Measurements from ENCODE around the gene AK4. TPM values are rescaled to one million over a fixed set of nuclear protein-coding genes. Genes with fewer than 3 reads are reported as not detected.
A peak's percentile ranks its signal among the peaks of the same experiment; 100 is the strongest.

The AK4 gene
- total RNA-seq, 2 experiments from 2014 or later, result 108 to 112 TPM

GRCh38 chr1:65209005-65209885 is 61.2 kb downstream of the AK4 start:
- CTCF ChIA-PET, result interaction anchor here (0.7 to 4.0 kb wide), 26 partner anchors 8 to 482 kb away, joined by 3 to 47 read pairs (median 4); no protein-coding TSS in a partner anchor
- peak; percentile 37 for DNase-seq
- H3K27me3 Mint-ChIP-seq (ENCODE audit: low read depth), result no peaks in the 10 kb centered on the region
- ATAC-seq, result peak; percentile 34
- H3K27ac Mint-ChIP-seq, result no peak overlapping the region
- H3K9me3 Mint-ChIP-seq (ENCODE audit: insufficient read depth), result no peaks in the 10 kb centered on the region
- POLR2A ChIA-PET, result no interaction called here
- no peak overlapping the region for H3K4me3 Mint-ChIP-seq
- peaks cover 28% of the 10 kb centered on the region for H3K4me1 Mint-ChIP-seq (ENCODE audit: low read depth)
- H3K36me3 Mint-ChIP-seq (ENCODE audit: low read depth), result peaks cover 18% of the 10 kb centered on the region

DNA sequence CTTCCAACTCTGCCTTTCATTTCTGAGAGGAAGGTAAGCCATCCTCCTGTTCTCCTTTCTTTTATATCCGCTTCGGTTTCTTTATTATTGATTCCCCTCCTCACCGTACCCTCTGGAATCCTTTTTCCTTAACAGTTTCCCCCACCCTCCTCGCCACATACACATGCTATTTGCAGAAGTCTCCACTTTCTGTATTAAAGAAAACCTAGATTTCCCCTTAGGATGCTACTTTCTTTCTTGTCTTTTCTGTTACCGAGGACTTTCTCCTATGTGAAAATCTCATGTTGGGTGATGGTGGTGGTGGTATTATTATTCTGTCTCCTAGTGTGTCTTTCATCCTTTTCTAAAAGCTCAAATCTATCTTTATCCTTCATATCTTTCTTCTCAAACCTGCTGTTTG is 62.3 kb downstream of the AK4 start:
- H3K27ac Mint-ChIP-seq, result peak overlapping the region; percentile 18
- no peaks in the 10 kb centered on the region for H3K9me3 Mint-ChIP-seq (ENCODE audit: insufficient read depth)
- no peak for DNase-seq
- ATAC-seq, result no peak
- POLR2A ChIA-PET, result no interaction called here
- H3K27me3 Mint-ChIP-seq (ENCODE audit: low read depth), result no peaks in the 10 kb centered on the region
- CTCF ChIA-PET, result interaction anchor here (1.3 to 2.6 kb wide), 5 partner anchors 9 to 477 kb away, joined by 3 to 10 read pairs (median 6); no protein-coding TSS in a partner anchor
- H3K4me1 Mint-ChIP-seq (ENCODE audit: low read depth), result peaks cover 33% of the 10 kb centered on the region
- H3K36me3 Mint-ChIP-seq (ENCODE audit: low read depth), result peaks cover 18% of the 10 kb centered on the region
- H3K4me3 Mint-ChIP-seq, result no peak overlapping the region

DNA sequence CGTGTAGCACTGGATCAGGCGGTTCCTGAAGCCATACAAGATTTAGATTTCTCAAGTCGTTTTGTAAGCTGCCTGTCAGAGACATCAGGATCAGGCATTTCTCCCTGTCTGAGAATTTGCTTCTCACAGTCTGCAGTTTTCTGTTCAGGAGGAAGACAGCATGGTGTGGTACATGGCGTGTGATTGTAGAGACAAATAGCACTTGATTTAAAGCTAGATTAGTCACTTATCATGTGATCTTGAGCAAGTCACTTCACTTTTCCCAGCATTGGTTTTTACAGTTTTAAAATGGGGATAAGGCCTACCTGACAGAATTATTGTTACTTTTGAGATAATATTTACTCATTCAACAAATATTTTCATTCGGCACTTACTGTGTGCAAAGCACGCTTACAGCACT is 63.3 kb downstream of the AK4 start:
- Mint-ChIP-seq H3K27ac (no peak overlapping the region), H3K27me3 (ENCODE audit: low read depth) (no peaks in the 10 kb centered on the region), H3K4me1 (ENCODE audit: low read depth) (peaks cover 37% of the 10 kb centered on the region), H3K9me3 (ENCODE audit: insufficient read depth) (no peaks in the 10 kb centered on the region), H3K4me3 (no peak overlapping the region), H3K36me3 (ENCODE audit: low read depth) (peaks cover 18% of the 10 kb centered on the region)
- CTCF ChIA-PET, result interaction anchor here (0.9 to 2.6 kb wide), 4 partner anchors 19 to 476 kb away, joined by 3 to 8 read pairs (median 4); no protein-coding TSS in a partner anchor
- no peak for DNase-seq
- POLR2A ChIA-PET, result no interaction called here
- no peak for ATAC-seq

DNA sequence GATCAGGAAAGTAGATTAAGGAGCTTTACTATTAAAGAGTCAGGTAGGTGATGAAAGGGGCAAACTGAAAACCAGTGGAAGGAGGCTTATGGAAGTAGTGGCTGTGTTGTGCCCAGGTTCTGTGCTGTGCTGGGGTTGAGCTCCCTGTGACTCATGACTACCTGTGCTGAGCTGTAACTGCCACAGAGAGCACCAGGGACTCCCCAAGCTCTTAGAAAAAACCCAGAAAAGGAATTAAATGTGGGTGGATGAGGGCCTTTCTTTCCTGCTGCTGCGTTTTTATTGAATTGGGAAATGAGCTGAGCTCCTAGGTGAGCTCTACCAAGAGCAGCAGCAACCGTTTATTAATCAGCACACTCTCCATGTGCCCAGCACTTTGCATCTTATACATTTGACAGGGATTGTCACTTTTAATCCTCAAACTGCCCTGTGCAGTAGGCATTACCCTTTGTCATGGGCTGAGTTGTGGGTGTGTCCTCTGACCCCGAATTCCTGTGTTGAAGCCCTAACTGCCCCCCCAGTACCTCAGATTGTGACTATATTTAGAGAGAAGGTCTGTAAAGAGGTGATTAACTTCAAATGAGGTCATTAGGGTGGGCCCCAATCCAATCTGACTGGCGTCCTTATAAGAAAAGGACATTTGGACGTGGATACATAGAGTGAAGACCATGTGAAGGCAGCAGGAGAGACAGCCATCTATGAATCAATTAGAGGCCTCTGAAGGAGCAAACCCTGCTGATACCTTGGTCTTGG is 65.4 kb downstream of the AK4 start:
- peaks cover 23% of the 10 kb centered on the region for H3K4me1 Mint-ChIP-seq (ENCODE audit: low read depth)
- H3K9me3 Mint-ChIP-seq (ENCODE audit: insufficient read depth), result no peaks in the 10 kb centered on the region
- ATAC-seq (no peak), DNase-seq (no peak)
- ChIA-PET CTCF (interaction anchor here (0.7 to 2.5 kb wide), 8 partner anchors 23 to 474 kb away, joined by 3 to 12 read pairs (median 6); no protein-coding TSS in a partner anchor), POLR2A (no interaction called here)
- peaks cover 10% of the 10 kb centered on the region for H3K36me3 Mint-ChIP-seq (ENCODE audit: low read depth)
- peak overlapping the region; percentile 14 for H3K27ac Mint-ChIP-seq
- H3K4me3 Mint-ChIP-seq, result no peak overlapping the region
- no peaks in the 10 kb centered on the region for H3K27me3 Mint-ChIP-seq (ENCODE audit: low read depth)

- no peaks in the 10 kb centered on the region for H3K27me3 Mint-ChIP-seq (ENCODE audit: low read depth)
- ChIA-PET POLR2A (no interaction called here), CTCF (interaction anchor here (2.0 to 3.6 kb wide), 4 partner anchors 17 to 473 kb away, joined by 6 to 15 read pairs (median 10); no protein-coding TSS in a partner anchor)
- H3K36me3 Mint-ChIP-seq (ENCODE audit: low read depth), result peaks cover 18% of the 10 kb centered on the region
- no peak for DNase-seq
- H3K9me3 Mint-ChIP-seq (ENCODE audit: insufficient read depth), result no peaks in the 10 kb centered on the region
- H3K4me3 Mint-ChIP-seq, result no peak overlapping the region
- H3K27ac Mint-ChIP-seq, result no peak overlapping the region
- no peak for ATAC-seq
- peaks cover 15% of the 10 kb centered on the region for H3K4me1 Mint-ChIP-seq (ENCODE audit: low read depth)
These were observed 66.5 kb downstream of the AK4 start for GRCh38 chr1:65214340-65215027.

- Mint-ChIP-seq H3K4me1 (ENCODE audit: low read depth) (peaks cover 12% of the 10 kb centered on the region), H3K4me3 (no peak overlapping the region), H3K27me3 (ENCODE audit: low read depth) (no peaks in the 10 kb centered on the region), H3K36me3 (ENCODE audit: low read depth) (peaks cover 24% of the 10 kb centered on the region), H3K9me3 (ENCODE audit: insufficient read depth) (no peaks in the 10 kb centered on the region), H3K27ac (no peak overlapping the region)
- ChIA-PET CTCF (interaction anchor here (1.2 to 3.6 kb wide), 2 partner anchors 9 to 471 kb away, joined by 6 to 15 read pairs; no protein-coding TSS in a partner anchor), POLR2A (interaction anchor here (0.5 kb wide), 1 partner anchor 19 kb away, joined by 3 read pairs; no protein-coding TSS in a partner anchor)
- ATAC-seq, result no peak
- DNase-seq, result no peak
These were observed 69.0 kb downstream of the AK4 start for GRCh38 chr1:65216989-65217388.

- ATAC-seq (no peak), DNase-seq (no peak)
- no peaks in the 10 kb centered on the region for H3K27me3 Mint-ChIP-seq (ENCODE audit: low read depth)
- peaks cover 38% of the 10 kb centered on the region for H3K36me3 Mint-ChIP-seq (ENCODE audit: low read depth)
- H3K27ac Mint-ChIP-seq, result no peak overlapping the region
- ChIA-PET POLR2A (no interaction called here), CTCF (interaction anchor here (1.4 kb wide), 1 partner anchor 13 kb away, joined by 5 read pairs; no protein-coding TSS in a partner anchor)
- no peaks in the 10 kb centered on the region for H3K9me3 Mint-ChIP-seq (ENCODE audit: insufficient read depth)
- H3K4me1 Mint-ChIP-seq (ENCODE audit: low read depth), result no peaks in the 10 kb centered on the region
- H3K4me3 Mint-ChIP-seq, result no peak overlapping the region
These were observed 73.8 kb downstream of the AK4 start for GRCh38 chr1:65221638-65222339.

DNA sequence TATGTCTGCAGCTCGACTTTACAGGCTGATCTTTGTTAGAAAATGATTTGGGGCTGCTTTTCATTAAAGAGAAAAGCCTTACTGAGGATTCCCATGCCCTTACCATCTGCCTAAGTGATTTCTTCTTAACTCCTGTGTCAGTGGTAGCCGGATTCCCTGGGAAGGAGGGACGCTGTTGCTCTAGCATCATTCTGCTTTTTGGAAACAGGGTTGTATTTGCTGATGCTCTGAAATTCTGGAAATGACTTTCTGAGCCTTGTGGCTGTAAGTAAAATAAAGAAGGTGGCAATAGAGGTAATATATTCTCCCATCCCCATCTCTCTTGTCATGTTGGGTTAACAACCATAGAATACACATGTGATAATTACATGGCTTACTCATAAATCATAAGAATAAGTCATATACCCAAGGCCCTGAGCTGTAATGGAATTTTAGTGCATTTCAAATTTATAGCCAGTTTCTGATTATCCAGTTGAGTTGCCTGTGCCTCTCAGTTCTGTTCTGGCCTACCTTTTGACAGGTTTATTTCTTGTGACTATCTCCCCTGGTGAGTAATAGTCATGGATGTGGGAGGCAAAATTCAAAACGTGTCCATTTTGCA is 74.4 kb downstream of the AK4 start:
- ChIA-PET POLR2A (no interaction called here), CTCF (no interaction called here)
- ATAC-seq, result no peak
- DNase-seq, result no peak
- Mint-ChIP-seq H3K36me3 (ENCODE audit: low read depth) (peaks cover 38% of the 10 kb centered on the region), H3K9me3 (ENCODE audit: insufficient read depth) (no peaks in the 10 kb centered on the region), H3K27ac (no peak overlapping the region), H3K27me3 (ENCODE audit: low read depth) (no peaks in the 10 kb centered on the region), H3K4me3 (no peak overlapping the region), H3K4me1 (ENCODE audit: low read depth) (no peaks in the 10 kb centered on the region)

- ChIA-PET POLR2A (no interaction called here), CTCF (interaction anchor here (1.1 to 1.3 kb wide), 2 partner anchors 11 to 463 kb away, joined by 3 to 5 read pairs; no protein-coding TSS in a partner anchor)
- DNase-seq (no peak), ATAC-seq (no peak)
- Mint-ChIP-seq H3K27ac (no peak overlapping the region), H3K4me1 (ENCODE audit: low read depth) (peaks cover 2% of the 10 kb centered on the region), H3K9me3 (ENCODE audit: insufficient read depth) (no peaks in the 10 kb centered on the region), H3K27me3 (ENCODE audit: low read depth) (no peaks in the 10 kb centered on the region), H3K36me3 (ENCODE audit: low read depth) (peaks cover 35% of the 10 kb centered on the region), H3K4me3 (no peak overlapping the region)
These were observed 76.7 kb downstream of the AK4 start for GRCh38 chr1:65224681-65225091.

DNA sequence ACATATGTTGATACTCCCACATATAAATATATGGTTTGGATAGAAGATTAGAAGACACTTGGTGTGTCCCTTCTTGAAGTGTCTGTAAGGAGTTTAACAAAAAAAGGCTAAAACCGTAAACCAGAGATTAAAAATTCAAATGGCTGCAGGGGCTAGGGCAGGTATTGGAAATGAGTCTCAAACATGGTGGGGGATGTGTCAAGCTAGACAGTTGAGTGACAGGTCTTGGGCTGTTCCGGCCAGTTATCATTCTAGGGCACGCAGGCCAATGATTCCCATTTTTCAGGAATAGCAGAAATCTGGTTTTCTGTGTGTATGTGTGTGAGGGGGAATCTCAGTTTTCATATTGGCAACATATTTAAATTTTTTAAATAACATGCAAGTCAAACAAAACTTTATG is 77.2 kb downstream of the AK4 start:
- Mint-ChIP-seq H3K27me3 (ENCODE audit: low read depth) (no peaks in the 10 kb centered on the region), H3K4me3 (no peak overlapping the region), H3K36me3 (ENCODE audit: low read depth) (peaks cover 36% of the 10 kb centered on the region), H3K9me3 (ENCODE audit: insufficient read depth) (no peaks in the 10 kb centered on the region), H3K27ac (peak overlapping the region; percentile 6), H3K4me1 (ENCODE audit: low read depth) (peaks cover 7% of the 10 kb centered on the region)
- ATAC-seq (no peak), DNase-seq (no peak)
- CTCF ChIA-PET, result interaction anchor here (1.3 kb wide), 1 partner anchor 10 kb away, joined by 3 read pairs; no protein-coding TSS in a partner anchor
- POLR2A ChIA-PET, result no interaction called here

Measured in activated CD8-positive, alpha-beta T cell treated with anti-CD3 and anti-CD28 coated beads, Interleukin-2, amount 10 ng/mL, durations not matched to agents 7 days and 5 days (primary cell).